ENCODE measurements around the gene EPAS1. TPM values are rescaled to one million over a fixed set of nuclear protein-coding genes. Genes with fewer than 3 reads are reported as not detected.

The EPAS1 gene
- polyA plus RNA-seq, 4 donors, result 39.2 to 62.4 (median 43.0) TPM

- DNase-seq (ENCODE audit: low read depth in 4 of 4, low spot score in 2 of 4), result no peak
Observed at GRCh38 chr2:46428911-46429436, 131.8 kb downstream of the EPAS1 start.

- DNase-seq (ENCODE audit: low read depth in 4 of 4, low spot score in 2 of 4), result no peak
Observed at GRCh38 chr2:46430413-46430812, 133.2 kb downstream of the EPAS1 start.

DNA sequence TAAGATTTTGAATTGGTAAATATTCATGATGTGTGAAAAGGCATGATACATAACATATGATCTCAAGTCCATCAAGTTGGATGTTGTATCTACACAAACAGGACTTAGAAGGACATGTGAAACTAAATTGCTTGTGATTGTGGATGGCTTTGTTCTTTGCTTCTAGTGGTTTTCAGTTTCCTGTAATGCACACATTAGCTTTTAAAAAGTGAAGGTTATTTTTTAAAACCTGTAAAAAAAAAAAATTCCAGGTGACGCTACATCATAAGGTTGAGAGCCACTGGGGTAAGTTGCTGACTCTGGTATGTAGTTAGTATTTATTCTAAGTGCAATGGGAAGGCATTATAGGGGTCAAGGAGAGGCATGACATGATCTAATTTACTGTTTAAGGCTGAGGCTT, 133.8 kb downstream of the EPAS1 start:
- DNase-seq (ENCODE audit: low read depth in 4 of 4, low spot score in 2 of 4), result no peak

DNA sequence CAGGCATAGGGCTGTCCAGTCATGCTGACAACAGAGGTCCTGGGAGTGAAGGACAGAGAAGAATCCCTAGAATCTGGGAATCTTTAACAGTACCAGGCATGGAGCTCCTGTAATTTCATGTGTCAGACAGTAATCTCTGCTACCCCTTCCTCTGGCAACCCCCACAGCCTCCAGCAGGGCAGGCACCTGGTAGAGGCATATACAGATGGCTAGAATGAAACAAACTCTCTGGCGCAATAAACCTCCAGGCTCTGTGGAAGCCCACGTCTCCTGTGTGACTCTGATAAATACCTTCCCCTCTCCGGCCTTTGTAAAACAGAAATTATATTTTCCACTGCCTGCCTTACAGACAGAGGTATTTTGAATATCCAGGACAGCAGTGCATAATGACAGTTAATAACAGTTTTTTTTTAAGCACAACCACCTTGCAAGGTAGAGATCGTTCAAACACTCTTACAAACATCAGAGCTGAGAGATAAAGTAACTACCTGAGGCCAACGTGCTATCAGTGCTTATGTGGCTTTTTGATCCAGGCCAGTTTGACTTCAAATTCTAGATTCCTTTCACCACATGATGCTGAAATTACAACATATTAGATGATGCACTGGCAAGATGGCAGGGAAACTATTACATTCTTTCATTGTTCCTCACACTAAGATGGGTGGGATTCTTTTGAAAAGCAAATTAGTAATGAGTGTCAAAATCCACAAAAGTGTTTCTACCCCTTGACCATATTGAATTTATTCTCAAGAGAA, 134.5 kb downstream of the EPAS1 start:
- no peak for DNase-seq (ENCODE audit: low read depth in 4 of 4, low spot score in 2 of 4)

- DNase-seq (ENCODE audit: low read depth in 4 of 4, low spot score in 2 of 4), result no peak
Observed at GRCh38 chr2:46434851-46435273, 137.7 kb downstream of the EPAS1 start.

- DNase-seq (ENCODE audit: low read depth in 4 of 4, low spot score in 2 of 4), result no peak
Observed at GRCh38 chr2:46435353-46435752, 138.1 kb downstream of the EPAS1 start.

DNA sequence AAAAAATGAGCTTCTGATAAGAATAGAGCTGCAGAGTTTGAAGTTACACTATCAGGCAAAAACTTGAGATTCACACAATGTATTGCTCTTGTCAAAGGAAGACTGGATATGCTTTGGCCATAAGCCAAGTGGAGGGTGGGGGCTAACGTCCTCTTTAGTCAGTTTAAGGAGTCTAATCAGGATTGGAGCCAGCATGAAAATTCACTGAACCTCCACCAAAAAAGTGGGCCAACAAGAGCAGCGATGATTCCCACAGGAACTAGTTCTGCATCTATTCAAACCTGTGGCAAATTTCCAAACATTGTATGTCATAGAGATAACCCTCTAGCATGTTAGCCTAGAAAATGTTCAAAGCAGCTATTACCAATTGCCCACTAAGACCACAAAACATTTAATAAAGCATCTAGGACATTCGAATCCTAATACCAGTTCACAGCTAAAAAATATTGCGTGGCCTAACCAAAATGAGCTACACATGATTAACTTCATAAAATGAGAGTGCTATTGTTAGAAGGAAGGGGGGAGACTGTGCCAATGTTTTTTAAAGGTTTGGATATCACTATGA, 138.7 kb downstream of the EPAS1 start:
- DNase-seq (ENCODE audit: low read depth in 4 of 4, low spot score in 2 of 4), result no peak

Other genes with a start within 250 kb of the EPAS1 start
- gene TMEM247, start 182.2 kb downstream of the EPAS1 start, polyA plus RNA-seq (ENCODE audit: insufficient read length in 4 of 4), result not detected
- gene RHOQ, start 245.1 kb downstream of the EPAS1 start, polyA plus RNA-seq (ENCODE audit: insufficient read length in 4 of 4), result 10 to 100 TPM; 61.5 to 74.0 (median 62.1) TPM
- 1 to 10 TPM; 4.7 to 7.1 (median 6.0) TPM for gene ATP6V1E2, start 245.2 kb downstream of the EPAS1 start, polyA plus RNA-seq (ENCODE audit: insufficient read length in 4 of 4)